H54 (cell line): ENCODE results near the gene TM4SF18.

ENCODE experiments used
- DNase-seq: peaks from one replicate; pipeline ENCODE4 v3.0.0; 2011; ENCODE audit warnings: low spot score, mixed read lengths; ENCODE audit not compliant: insufficient read length
- FAIRE-seq: peaks from 3 replicates; lab custom pipeline; 2011; peaks lifted over from hg19 to GRCh38; lab: Jason Lieb, UNC
- POLR2A ChIP-seq: IDR thresholded peaks from 2 replicates; pipeline ENCODE4 v1.6.1; 2011; ENCODE audit warnings: low read depth, mild to moderate bottlenecking, low read length

Gene TM4SF18

DNA sequence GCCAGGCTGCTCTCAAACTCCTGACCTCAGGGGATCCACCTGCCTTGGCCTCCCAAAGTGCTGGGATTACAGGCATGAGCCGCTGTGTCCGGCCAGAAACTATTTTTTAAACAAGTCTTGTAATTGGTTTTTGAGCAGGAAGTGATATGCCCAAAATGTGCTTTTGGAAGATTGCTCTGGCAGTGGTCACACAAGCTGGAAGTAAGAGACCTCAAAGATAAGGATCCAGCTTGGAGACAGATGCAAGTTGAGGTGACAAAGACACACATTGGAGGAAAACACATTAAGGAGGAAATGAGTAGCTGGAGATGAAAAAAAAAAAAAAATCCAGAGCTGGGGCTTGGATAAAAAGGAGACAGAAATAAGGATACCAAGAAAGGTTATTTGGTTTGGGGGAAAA is 6.3 kb downstream of the TM4SF18 start:
- TF ChIP-seq POLR2A, result no peak
- DNase-seq (no peak), FAIRE-seq (no peak)

DNA sequence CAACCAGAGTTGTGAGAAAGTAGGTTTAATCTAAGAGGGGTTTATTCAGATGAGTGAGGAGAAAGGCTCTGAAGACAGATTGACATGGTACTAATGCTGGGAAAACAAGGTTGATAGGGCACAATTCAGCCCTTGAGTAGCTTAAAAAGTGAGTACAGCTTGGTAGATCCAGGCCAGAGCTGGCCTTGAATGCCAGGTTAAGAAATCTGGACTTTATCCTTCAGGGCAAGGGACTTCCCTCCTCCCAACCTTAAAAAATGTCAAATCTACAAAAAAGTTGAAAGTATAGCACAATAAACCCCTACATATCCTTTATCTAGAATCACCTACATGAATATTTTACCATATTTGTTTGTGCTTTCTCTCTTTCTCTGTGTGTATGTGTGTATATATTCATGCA is 7.9 kb downstream of the TM4SF18 start:
- no peak for TF ChIP-seq POLR2A

DNA sequence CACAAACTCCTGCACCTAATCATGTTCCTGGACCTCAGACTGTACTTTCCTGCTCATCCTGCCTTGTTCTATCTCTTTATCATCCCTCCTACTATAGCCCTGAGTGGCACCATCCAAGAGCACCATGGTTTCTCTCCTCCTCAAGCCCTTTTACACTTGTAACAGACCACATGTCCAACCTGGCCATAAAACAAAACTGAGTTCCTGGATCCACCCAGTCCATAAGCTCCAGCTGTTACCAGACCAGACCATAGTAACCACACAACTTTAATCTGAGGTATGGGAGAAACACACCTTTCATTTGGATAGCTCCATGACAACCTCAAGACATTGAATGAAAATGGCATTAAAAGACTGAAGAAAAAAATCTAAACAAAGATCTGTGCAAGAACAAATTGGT is 9.1 kb downstream of the TM4SF18 start:
- FAIRE-seq, result no peak

More for the DNA sequence above, 7.9 kb downstream of the TM4SF18 start:
- DNase-seq, result no peak
- no peak for FAIRE-seq

DNA sequence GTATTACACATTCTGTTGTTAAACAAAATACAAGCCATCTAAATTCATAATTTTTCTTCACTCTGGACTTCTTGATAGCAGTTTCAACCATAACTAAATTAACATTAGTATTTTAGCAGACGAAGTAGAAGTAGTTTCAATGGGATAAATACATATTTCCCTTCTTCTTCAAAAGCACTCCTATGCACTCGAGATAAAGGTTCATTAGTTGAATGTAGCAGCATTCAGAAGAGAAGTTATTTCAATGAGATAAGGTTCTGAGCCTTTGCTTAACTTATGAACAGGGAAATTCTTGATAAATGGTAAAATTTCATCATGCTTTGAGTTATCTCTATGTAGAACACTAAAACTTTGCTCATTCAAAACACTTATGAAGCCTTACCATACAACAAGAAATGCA is 11.8 kb downstream of the TM4SF18 start:
- DNase-seq (no peak), FAIRE-seq (no peak)
- no peak for TF ChIP-seq POLR2A

More for the DNA sequence above, 9.1 kb downstream of the TM4SF18 start:
- no peak for DNase-seq
- no peak for TF ChIP-seq POLR2A

DNA sequence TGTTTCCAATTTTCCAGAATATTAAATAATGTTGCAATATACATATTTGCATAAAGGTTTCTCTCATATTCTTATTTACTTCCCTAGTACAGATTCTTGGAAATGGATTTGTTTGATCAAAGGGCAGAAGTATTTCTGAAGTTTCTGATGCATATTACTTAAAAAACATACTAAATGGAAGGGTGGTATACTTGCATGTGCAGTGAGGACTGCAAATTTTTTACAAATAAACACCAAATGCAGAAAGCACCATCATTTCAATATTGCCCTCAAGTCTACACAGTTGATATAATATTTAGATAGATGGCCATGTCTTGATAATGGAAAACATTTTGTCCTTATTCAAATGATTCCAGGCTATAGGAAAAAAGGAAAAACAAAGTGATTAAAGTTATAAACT is 12.3 kb downstream of the TM4SF18 start:
- no peak for DNase-seq
- no peak for TF ChIP-seq POLR2A
- FAIRE-seq, result no peak

- FAIRE-seq, result no peak
- DNase-seq, result no peak
Measured at GRCh38 chr3:149319750-149320149, 13.7 kb downstream of the TM4SF18 start.

GRCh38 chr3:149317072-149317471 is 16.4 kb downstream of the TM4SF18 start:
- no peak for TF ChIP-seq POLR2A
- peak; percentile 50 for FAIRE-seq
- no peak for DNase-seq

More at GRCh38 chr3:149319750-149320149, 13.7 kb downstream of the TM4SF18 start:
- no peak for TF ChIP-seq POLR2A

DNA sequence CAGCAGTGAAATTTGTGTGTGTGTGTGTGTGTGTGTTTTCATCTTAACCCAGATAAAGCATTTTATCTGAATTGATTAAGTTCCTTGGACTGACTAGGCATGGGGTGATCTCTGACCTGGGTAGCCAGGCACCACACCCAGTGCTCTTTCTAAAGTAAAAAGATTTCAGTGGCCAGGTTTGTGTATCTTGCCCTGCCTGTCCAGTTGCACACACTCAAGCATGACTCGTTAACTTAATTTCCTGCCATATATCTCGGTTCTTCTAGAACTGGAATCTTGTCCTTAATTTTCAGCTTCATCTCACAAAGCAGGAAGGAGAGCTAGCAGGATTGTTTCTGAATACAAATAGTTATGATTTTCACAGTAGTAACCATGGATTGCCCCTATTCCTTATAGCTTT is 17.0 kb downstream of the TM4SF18 start:
- no peak for TF ChIP-seq POLR2A
- FAIRE-seq, result peak; percentile 76
- DNase-seq, result no peak

DNA sequence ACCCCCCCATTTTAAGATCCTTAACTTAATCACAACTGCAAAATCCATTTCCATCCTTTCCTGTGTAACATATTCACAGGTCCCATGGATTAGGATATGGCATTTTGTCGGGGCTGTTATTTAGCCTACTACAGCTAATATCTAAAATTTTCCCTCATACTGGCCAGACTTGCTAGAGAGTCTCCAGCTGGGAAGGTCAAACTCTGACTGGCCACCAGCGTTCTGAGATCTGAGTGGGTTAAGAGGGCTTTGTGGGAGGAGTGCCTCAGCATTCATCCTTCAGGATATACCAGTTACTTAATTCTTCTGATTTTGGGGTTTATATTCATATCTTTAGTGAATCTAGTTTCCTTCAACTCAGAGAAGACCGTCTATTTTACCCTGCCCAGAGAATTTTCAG is 17.7 kb downstream of the TM4SF18 start:
- no peak for TF ChIP-seq POLR2A
- DNase-seq (no peak), FAIRE-seq (no peak)

DNA sequence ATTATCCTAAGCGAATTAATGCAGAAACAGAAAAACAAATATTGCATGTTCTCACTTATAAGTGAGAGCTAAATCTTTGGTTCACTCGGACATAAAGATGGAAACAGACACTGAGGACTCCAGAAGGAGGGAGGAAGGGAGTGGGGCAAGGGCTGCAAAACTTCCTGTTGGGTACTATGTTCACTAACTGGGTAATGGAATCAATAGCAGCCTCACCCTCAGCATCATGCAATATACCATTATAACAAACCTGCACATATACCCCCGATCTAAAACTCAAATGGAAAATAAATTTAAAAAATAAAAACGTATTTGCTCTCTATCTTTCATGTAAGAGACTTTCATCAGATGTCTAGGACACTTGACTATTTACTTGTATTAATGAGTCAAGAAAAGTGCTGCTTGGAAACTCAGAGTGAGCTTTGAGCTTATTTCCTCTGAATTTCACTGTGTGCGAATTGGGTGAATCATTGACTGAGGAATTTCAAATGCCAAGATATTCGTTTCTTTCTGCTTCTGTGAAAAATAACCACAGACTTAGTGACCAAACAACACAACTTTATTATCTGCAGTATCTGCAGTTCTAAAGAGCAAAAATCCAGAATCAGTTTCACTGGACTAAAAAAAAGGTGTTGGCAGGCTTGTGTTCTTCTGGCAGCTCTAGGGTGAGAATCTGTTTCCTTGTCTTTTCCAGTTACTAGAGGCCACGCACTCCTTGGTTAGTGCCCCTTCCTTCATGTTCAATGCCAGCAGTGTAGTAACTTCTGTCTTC is 18.4 kb downstream of the TM4SF18 start:
- DNase-seq, result peak; percentile 22
- TF ChIP-seq POLR2A, result no peak
- peak; percentile 96 for FAIRE-seq

DNA sequence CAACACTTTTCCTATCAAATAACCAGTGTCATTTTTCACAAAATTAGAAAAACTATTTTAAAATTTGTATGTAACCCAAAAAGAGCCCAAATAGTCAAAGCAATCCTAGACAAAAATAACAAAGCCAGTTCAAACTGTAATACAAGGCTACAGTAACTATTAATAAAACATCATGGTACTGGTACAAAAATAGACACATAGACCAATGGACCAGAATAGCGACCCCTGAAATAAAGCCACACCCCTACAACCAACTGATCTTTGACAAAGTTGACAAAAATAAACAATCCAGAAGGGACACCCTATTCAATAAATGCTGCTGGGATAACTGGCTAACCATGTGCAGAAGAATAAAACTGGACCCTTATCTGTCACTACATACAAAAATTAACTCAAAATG is 19.9 kb downstream of the TM4SF18 start:
- no peak for TF ChIP-seq POLR2A
- FAIRE-seq, result no peak

DNA sequence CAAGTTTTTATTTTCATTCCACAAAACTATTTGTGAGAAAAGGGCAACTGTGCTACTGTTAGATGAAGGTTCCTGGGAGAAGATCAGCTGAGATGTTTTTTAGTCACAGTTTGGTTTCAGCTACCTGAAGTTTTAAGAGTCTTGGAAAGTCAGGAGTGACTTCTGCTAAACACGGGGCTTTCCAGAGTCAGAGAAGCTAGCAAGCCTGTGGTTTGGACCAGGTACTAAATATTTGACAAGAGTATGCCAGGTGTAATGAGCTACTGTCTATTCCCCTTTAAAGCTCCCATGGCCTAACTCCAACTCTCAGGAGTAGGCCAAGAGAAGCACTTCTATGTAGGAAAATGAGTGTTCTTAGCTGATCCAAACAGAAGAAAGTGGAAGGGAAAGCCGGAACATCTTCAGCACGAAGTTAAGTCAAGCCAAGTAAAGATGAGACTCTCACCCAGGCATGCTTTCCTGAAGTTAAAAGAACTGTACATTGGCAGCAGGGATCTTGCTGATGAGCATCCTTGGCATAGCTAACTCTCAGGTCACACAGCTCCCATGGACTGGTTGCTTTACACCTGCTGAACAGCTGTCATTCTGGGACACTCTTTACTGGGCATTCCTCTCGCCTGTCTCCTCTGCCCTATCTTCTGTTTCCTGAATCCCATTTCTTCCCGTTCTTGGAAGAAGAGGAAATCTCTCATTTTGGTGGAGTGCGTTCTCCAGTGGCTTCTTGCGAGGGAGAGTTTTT is 22.5 kb downstream of the TM4SF18 start:
- no peak for FAIRE-seq
- TF ChIP-seq POLR2A, result no peak
- DNase-seq, result no peak

More for the DNA sequence above, 19.9 kb downstream of the TM4SF18 start:
- no peak for DNase-seq

- TF ChIP-seq POLR2A, result no peak
- no peak for DNase-seq
- no peak for FAIRE-seq
Measured at GRCh38 chr3:149307435-149307783, 26.0 kb downstream of the TM4SF18 start.

DNA sequence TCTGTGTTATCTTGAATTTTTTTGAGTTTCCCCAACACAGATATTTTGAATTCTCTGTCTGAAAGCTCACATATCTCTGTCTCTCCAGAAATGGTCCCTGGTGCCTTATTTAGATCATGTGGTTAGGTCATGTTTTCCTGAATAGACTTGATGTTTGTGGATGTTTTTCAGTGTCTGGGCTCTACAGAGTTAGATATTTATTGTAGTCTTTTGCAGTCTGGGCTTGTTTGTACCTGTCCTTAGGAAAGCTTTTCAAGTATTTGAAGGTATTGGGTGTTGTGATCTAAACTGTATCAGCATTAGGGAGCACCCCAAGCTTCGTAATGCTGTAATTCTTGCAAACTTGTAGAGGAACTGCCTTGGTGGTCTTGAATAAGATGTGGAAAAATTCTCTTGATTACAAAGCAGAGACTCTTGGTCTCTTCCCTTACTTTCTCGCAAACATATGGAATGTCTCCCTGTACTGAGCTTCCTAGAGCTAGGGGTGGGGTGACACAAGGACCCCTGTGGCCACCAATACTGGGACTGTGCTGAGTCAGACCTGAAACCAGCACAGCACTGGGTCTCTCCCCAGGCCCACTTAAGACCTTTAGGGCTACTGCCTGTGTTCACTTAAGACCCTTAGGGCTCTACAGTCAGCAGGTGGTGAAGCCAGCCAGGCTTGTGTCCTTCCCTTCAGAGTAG is 26.5 kb downstream of the TM4SF18 start:
- no peak for TF ChIP-seq POLR2A
- no peak for DNase-seq
- FAIRE-seq, result no peak
